Esophagus muscularis mucosa (tissue), 4 donors: ENCODE data around the gene PSMD5. TPM values are rescaled to one million over a fixed set of nuclear protein-coding genes. Genes with fewer than 3 reads are reported as not detected.

ENCODE experiments used
- DNase-seq: peaks from one replicate; pipeline ENCODE4 v3.0.0-alpha.2; 2017; ENCODE audit errors: extremely low spot score
- H3K27ac ChIP-seq, 4 donors: fragments of 200-600 bp; sonication (generic); replicated peaks in 1 of 4; 1 replicate in 3 of 4; 2 replicates in 1 of 4; pipeline ENCODE4 v1.5.1; 2016 to 2019; ENCODE audit warnings: mild to moderate bottlenecking in 1 of 4
- H3K27me3 ChIP-seq, 4 donors: fragments of 200-600 bp; sonication (generic); one replicate each; pipeline versions ENCODE4 v1.5.1 to v1.6.0; 2016 to 2019
- H3K36me3 ChIP-seq, 4 donors: fragments of 200-600 bp; sonication (generic); one replicate each; pipeline ENCODE4 v1.5.1; 2016 to 2019
- H3K4me1 ChIP-seq, 4 donors: fragments of 200-600 bp; sonication (generic); one replicate each; pipeline ENCODE4 v1.5.1; 2016 to 2019
- H3K4me3 ChIP-seq, 4 donors: fragments of 200-600 bp; sonication (generic); 1 replicate in 2 of 4; 2 replicates in 2 of 4; pipeline ENCODE4 v1.5.1; 2016 to 2019; ENCODE audit warnings: mild to moderate bottlenecking in 4 of 4, moderate library complexity in 1 of 4
- H3K9me3 ChIP-seq, 4 donors: fragments of 200-600 bp; sonication (generic); 1 replicate in 3 of 4; 2 replicates in 1 of 4; pipeline ENCODE4 v1.5.1; 2016 to 2019
- CTCF ChIP-seq, 3 experiments: fragments of 200-600 bp in 2 of 3; fragments of 450-650 bp in 1 of 3; sonication (generic) in 2 of 3; IDR thresholded peaks; one replicate each; pipeline ENCODE4 v1.5.1; 2017 to 2019; ENCODE audit warnings: antibody characterized with exemption in 3 of 3, mild to moderate bottlenecking in 2 of 3, moderate library complexity in 1 of 3
- EP300 ChIP-seq: sonication (generic); formaldehyde crosslinking; IDR thresholded peaks from one replicate; pipeline ENCODE4 v1.6.1; 2017; ENCODE audit warnings: antibody characterized with exemption
- POLR2A ChIP-seq: fragments of 450-650 bp; IDR thresholded peaks from one replicate; pipeline ENCODE4 v1.6.1; 2017; ENCODE audit warnings: antibody characterized with exemption, moderate library complexity, mild to moderate bottlenecking, low read depth
- POLR2AphosphoS5 ChIP-seq, 2 donors: sonication (generic); formaldehyde crosslinking; IDR thresholded peaks; one replicate each; pipeline ENCODE4 v1.6.1; 2017; ENCODE audit warnings: antibody characterized with exemption in 2 of 2
- WGBS: methylation state at CpG from one replicate; pipeline ENCODE4 v1.1.5; 2018; 5-methylcytosine and 5-hydroxymethylcytosine counted together
- intact Hi-C: fragments of 100-400 bp; cut with DNase I; formaldehyde crosslinking; loops from one replicate; pipeline ENCODE4 v1.15.1; 2023
- total RNA-seq, 4 donors: library from RNA; depleted of rRNA; stranded (reverse); fragments of >200 nt; gene quantifications; one replicate each; pipeline versions ENCODE4 v1.1.0 to v1.2.1, GENCODE V29; 2016

The PSMD5 gene
- total RNA-seq: 10 to 100 TPM; 22.0 to 30.7 (median 25.8) TPM

DNA sequence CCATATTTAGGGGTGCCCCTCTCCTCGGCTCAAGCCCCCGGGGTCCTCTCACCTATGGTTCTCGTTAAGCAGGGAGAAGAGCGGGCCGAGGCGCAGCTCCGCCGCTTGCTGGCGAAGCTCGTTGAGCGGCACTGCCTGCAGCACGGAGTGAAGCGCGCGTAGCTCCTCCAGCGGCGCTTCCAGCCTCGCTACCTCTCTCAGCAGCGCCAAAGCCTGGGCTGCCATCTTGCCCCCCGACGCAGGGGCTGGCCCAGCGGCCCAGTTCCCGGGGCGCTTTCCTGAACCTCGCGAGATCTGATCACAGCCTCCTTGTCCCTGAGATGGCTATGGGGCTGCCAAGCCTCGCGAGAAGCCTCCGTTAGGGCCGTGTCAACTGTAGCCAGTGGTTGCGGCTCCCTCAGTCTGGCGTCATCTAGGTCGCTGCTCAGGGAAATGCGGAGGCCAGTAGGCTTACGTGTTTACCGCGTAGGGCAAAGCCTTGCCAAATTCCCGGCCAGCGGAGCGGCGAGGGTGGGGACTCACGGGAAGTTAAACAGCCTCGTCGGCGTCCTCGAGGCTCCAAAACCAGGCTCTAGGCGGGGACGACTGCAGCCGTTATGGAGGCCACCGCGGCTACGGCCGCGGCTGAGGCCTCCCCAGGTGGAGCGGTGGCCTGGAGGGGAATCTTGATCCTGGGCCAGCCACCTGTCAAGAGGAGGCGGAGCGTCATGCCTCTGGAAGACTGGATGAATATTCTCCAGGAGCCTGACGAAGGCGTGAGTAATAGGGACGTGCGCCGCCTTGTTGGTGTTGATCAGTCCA, at the start of gene PSMD5:
Gene PSMD5 (minus strand): TSS at position 238 of the 801 bp plus-strand sequence. CDS start 13 bp downstream, at position 225.
- H3K27me3 ChIP-seq: no peaks in the 10 kb centered on the region
- H3K4me1 ChIP-seq: peaks cover 25 to 54% (median 47%) of the 10 kb centered on the region in 4 donors
- H3K27ac ChIP-seq: peak within 1 kb of the TSS; percentile 92 to 98 (median 96)
- H3K9me3 ChIP-seq: peaks cover 0 to 2% (median 0%) of the 10 kb centered on the region in 4 donors
- WGBS: 10% methylated on average over 8 of the region's 62 CpGs
- peak; percentile 90 to 95 for TF ChIP-seq POLR2AphosphoS5 (IDR thresholded peaks at IDR 0.05)
- TF ChIP-seq EP300: peak; percentile 41
- peak in 1 of 3 experiments; percentile 10 for TF ChIP-seq CTCF (IDR thresholded peaks at IDR 0.05)
- TF ChIP-seq POLR2A: peak; percentile 61
- DNase-seq: peak; percentile 99
- intact Hi-C loops: no loop called here
- peaks cover 0 to 36% (median 1%) of the 10 kb centered on the region in 4 donors for H3K36me3 ChIP-seq
- H3K4me3 ChIP-seq: peak within 1 kb of the TSS; percentile 73 to 96 (median 80)

DNA sequence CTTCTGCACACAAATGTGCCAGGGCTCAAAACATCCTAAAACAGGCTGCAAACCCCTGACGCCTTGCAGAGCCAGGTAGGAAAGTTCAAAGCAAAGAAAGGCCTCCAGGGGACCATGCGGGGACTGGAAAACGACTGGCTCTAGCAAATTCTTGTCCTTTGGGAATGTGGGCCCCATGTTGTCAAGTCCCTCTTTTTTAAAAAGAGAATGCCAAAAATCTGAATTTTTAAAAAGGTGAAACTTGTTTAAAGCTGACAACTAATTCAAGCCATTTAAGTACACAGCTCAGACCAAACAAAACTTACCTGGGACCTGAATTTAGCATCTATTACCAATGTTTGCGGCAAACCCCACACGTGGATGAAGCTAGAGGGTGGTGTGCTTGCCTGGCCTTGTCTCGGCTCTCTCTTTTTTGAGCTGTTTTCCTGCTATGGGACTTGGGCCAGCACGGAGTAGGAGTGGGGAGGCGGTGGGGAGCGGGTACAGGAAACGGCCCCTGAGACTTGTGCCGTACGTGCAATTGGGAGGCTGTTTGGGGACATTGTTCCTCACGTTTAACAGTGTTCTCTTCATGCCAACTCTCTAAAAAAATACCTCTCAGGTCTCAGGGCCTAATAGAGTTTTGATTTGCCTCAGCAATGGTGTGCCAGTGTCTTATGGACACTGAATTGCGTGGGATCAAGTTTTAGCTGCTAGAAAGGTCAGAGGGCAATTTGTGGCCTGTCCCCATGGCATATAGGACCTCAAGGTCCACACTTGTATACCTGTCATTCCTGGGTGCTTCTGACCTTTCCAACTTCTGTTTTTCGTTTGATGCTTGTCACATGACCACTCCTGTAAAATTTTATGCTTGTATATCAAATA, 49.4 kb upstream of the PSMD5 start:
- no peak for TF ChIP-seq CTCF (IDR thresholded peaks at IDR 0.05)
- no peak for TF ChIP-seq POLR2A
- no peak for TF ChIP-seq EP300
- TF ChIP-seq POLR2AphosphoS5 (IDR thresholded peaks at IDR 0.05): no peak
- 72% methylated on average over 15 of the region's 15 CpGs for WGBS
- Histone ChIP-seq H3K9me3 (no peaks in the 10 kb centered on the region), H3K27ac (peak overlapping the region; percentile 31 to 68 (median 51)), H3K4me1 (peaks cover 14 to 38% (median 35%) of the 10 kb centered on the region in 4 donors), H3K27me3 (no peaks in the 10 kb centered on the region), H3K4me3 (no peak overlapping the region), H3K36me3 (no peaks in the 10 kb centered on the region)
- no peak for DNase-seq
- intact Hi-C loops: no loop called here

DNA sequence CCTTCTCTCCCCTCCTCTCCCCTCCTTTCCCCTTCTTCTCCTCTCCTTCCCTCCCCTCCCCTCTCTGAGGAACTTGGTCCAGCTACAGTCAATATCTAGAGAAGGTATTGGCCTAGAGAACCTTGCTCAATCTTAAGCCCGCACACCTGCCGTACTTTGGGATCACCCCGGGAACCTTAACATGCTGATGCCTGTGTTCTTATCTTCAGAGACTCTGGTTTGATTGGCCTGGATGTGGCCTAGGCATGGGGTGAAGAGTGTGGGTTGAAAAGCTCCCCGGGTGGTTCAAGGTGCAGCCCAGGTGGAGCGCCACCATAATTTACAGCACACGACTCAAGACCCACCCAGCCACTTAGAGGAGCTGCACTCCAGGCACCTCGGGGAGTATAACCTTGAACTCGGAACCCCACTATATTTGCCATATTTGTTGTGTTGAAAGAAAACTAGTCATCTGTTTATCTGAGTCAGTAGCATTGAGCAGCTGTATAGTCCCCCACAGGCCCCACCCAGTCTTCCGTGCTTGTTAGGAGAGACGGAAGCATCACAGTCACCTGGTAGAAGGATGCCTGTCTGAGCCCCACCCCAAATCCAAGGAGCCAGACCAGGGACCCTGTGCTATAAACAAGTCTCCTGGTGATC, 48.6 kb upstream of the PSMD5 start:
- no peaks in the 10 kb centered on the region for H3K27me3 ChIP-seq
- TF ChIP-seq POLR2A (no peak), POLR2AphosphoS5 (IDR thresholded peaks at IDR 0.05) (no peak), CTCF (IDR thresholded peaks at IDR 0.05) (no peak), EP300 (no peak)
- H3K4me3 ChIP-seq: no peak overlapping the region
- no peak for DNase-seq
- H3K9me3 ChIP-seq: no peaks in the 10 kb centered on the region
- 82% methylated on average over 7 of the region's 10 CpGs for WGBS
- H3K27ac ChIP-seq: peak overlapping the region; percentile 59 to 68 (median 65)
- intact Hi-C loops: no loop called here
- peaks cover 9 to 33% (median 32%) of the 10 kb centered on the region in 4 donors for H3K4me1 ChIP-seq
- no peaks in the 10 kb centered on the region for H3K36me3 ChIP-seq

GRCh38 chr9:120890320-120891244, 47.9 kb upstream of the PSMD5 start:
- Histone ChIP-seq H3K36me3 (no peaks in the 10 kb centered on the region), H3K9me3 (no peaks in the 10 kb centered on the region), H3K4me3 (no peak overlapping the region), H3K27me3 (no peaks in the 10 kb centered on the region), H3K4me1 (peaks cover 9 to 40% (median 36%) of the 10 kb centered on the region in 4 donors), H3K27ac (peak overlapping the region; percentile 59 to 68 (median 65))
- 74% methylated on average over 14 of the region's 14 CpGs for WGBS
- intact Hi-C loops: no loop called here
- DNase-seq: no peak
- no peak for TF ChIP-seq CTCF (IDR thresholded peaks at IDR 0.05)
- no peak for TF ChIP-seq EP300
- TF ChIP-seq POLR2AphosphoS5 (IDR thresholded peaks at IDR 0.05): no peak
- TF ChIP-seq POLR2A: no peak
